ENCODE measurements around the gene TOMM40.

Gene TOMM40

GRCh38 chr19:44949550-44949949 lies 58.5 kb downstream of the TOMM40 start:
- Histone ChIP-seq H3K9ac (ENCODE audit: low read length in 5 of 5) (no peak overlapping the region), H3K4me1 (ENCODE audit: control insufficient read depth in 5 of 5, insufficient read depth in 5 of 5, low read length in 5 of 5) (peaks cover 2 to 27% (median 21%) of the 10 kb centered on the region in 5 donors), H3K9me3 (ENCODE audit: control insufficient read depth in 5 of 5, low read length in 5 of 5) (no peaks in the 10 kb centered on the region), H3K27ac (ENCODE audit: low read depth, low read length) (no peak overlapping the region), H3K27me3 (ENCODE audit: control insufficient read depth in 5 of 5, insufficient read depth in 4 of 5, low read length in 5 of 5) (no peaks in the 10 kb centered on the region), H3K36me3 (ENCODE audit: control insufficient read depth in 5 of 5, insufficient read depth in 5 of 5, low read length in 5 of 5) (peaks cover 0 to 17% (median 8%) of the 10 kb centered on the region in 5 donors), H3K4me3 (ENCODE audit: low read depth in 1 of 5, low read length in 5 of 5) (no peak overlapping the region)

- Histone ChIP-seq H3K27ac (ENCODE audit: low read depth, low read length) (peak overlapping the region; percentile 67), H3K9ac (ENCODE audit: low read length in 5 of 5) (peak overlapping the region in 3 of 5 donors; percentile 20 to 73 (median 26)), H3K9me3 (ENCODE audit: control insufficient read depth in 5 of 5, low read length in 5 of 5) (no peaks in the 10 kb centered on the region)
Observed at GRCh38 chr19:44951179-44952159, 60.4 kb downstream of the TOMM40 start.

More at GRCh38 chr19:44951179-44952159, 60.4 kb downstream of the TOMM40 start:
- Histone ChIP-seq H3K4me3 (ENCODE audit: low read depth in 1 of 5, low read length in 5 of 5) (peak overlapping the region in 2 of 5 donors; percentile 9 to 11), H3K36me3 (ENCODE audit: control insufficient read depth in 5 of 5, insufficient read depth in 5 of 5, low read length in 5 of 5) (peaks cover 0 to 17% (median 8%) of the 10 kb centered on the region in 5 donors), H3K27me3 (ENCODE audit: control insufficient read depth in 5 of 5, insufficient read depth in 4 of 5, low read length in 5 of 5) (no peaks in the 10 kb centered on the region), H3K4me1 (ENCODE audit: control insufficient read depth in 5 of 5, insufficient read depth in 5 of 5, low read length in 5 of 5) (peaks cover 8 to 37% (median 32%) of the 10 kb centered on the region in 5 donors)

Measured in subcutaneous abdominal adipose tissue (tissue), 5 donors.